HepG2 (cell line): Measurements from ENCODE around the gene C6orf136. TPM values are rescaled to one million over a fixed set of nuclear protein-coding genes. Genes with fewer than 3 reads are reported as not detected.

ENCODE experiments used
- AGO1 ChIP-seq: fragments of 200-400 bp; formaldehyde crosslinking; IDR thresholded peaks from 2 replicates; pipeline ENCODE4 v1.6.1; 2017; ENCODE audit warnings: mild to moderate bottlenecking, low read depth, low read length, moderate library complexity; ENCODE audit not compliant: poor library complexity, severe bottlenecking
- CC2D1A ChIP-seq: sonication (generic); formaldehyde crosslinking; IDR thresholded peaks from 2 replicates; pipeline ENCODE4 v1.8.1; 2023; ENCODE audit warnings: mild to moderate bottlenecking, missing genetic modification reagents
- CCAR2 ChIP-seq: fragments of 200-400 bp; formaldehyde crosslinking; optimal IDR thresholded peaks from 2 replicates; pipeline ENCODE3; 2018; ENCODE audit warnings: low read depth, mild to moderate bottlenecking, low read length, moderate library complexity
- CREB3 ChIP-seq: sonication (generic); formaldehyde crosslinking; IDR thresholded peaks from 2 replicates; pipeline ENCODE4 v1.5.0; 2020; ENCODE audit warnings: missing genetic modification reagents
- ESRRA ChIP-seq: sonication (generic); formaldehyde crosslinking; IDR thresholded peaks from 2 replicates; pipeline ENCODE4 v1.5.1; 2020; ENCODE audit warnings: mild to moderate bottlenecking, low read depth, missing genetic modification reagents
- IRF2 ChIP-seq: IDR thresholded peaks from 2 replicates; pipeline ENCODE4 v1.6.1; 2018; ENCODE audit warnings: missing genetic modification reagents, missing compliant biosample characterization
- ISX ChIP-seq: sonication (generic); formaldehyde crosslinking; conservative IDR thresholded peaks from 2 replicates; pipeline ENCODE4 v1.5.0; 2020; ENCODE audit warnings: missing genetic modification reagents
- POLR2AphosphoS5 ChIP-seq: IDR thresholded peaks from 2 replicates; pipeline ENCODE4 v1.6.1; 2012; ENCODE audit warnings: low read depth, low read length
- PPARG ChIP-seq: conservative IDR thresholded peaks from 2 replicates; pipeline ENCODE4 v1.6.1; 2016; ENCODE audit warnings: missing biosample characterization, missing genetic modification reagents
- RARG ChIP-seq: sonication (generic); formaldehyde crosslinking; IDR thresholded peaks from 2 replicates; pipeline ENCODE4 v1.4.0; 2020; ENCODE audit warnings: low read depth, mild to moderate bottlenecking, missing genetic modification reagents
- SNAPC2 ChIP-seq: sonication (generic); formaldehyde crosslinking; IDR thresholded peaks from 2 replicates; pipeline ENCODE4 v1.8.1; 2022; ENCODE audit warnings: mild to moderate bottlenecking, missing genetic modification reagents
- SNAPC4 ChIP-seq: sonication (generic); formaldehyde crosslinking; IDR thresholded peaks from 2 replicates; pipeline ENCODE4 v1.4.0; 2020; ENCODE audit warnings: mild to moderate bottlenecking, missing genetic modification reagents
- SNAPC5 ChIP-seq: sonication (generic); formaldehyde crosslinking; IDR thresholded peaks from 2 replicates; pipeline ENCODE4 v1.8.1; 2023; ENCODE audit warnings: mild to moderate bottlenecking, missing genetic modification reagents, borderline replicate concordance
- SP1 ChIP-seq, 2 experiments: fragments of 450-650 bp in 1 of 2; sonication (generic) in 1 of 2; formaldehyde crosslinking in 1 of 2; IDR thresholded peaks; 2 replicates each; pipeline versions ENCODE4 v1.4.0 to v1.6.1; 2016 to 2020; ENCODE audit warnings: missing genetic modification reagents in 1 of 2
- SPEN ChIP-seq: sonication (generic); formaldehyde crosslinking; IDR thresholded peaks from 2 replicates; pipeline ENCODE4 v1.5.1; 2020; ENCODE audit warnings: low read depth, mild to moderate bottlenecking, missing genetic modification reagents
- TARDBP ChIP-seq: sonication (generic); formaldehyde crosslinking; IDR thresholded peaks from 2 replicates; pipeline ENCODE4 v1.8.0; 2022; ENCODE audit warnings: mild to moderate bottlenecking, missing genetic modification reagents
- TCF12 ChIP-seq, 2 experiments: fragments of 450-650 bp in 1 of 2; sonication (generic) in 1 of 2; formaldehyde crosslinking in 1 of 2; IDR thresholded peaks; 2 replicates each; pipeline versions ENCODE4 v1.6.1 to v1.8.0; 2017 to 2022; ENCODE audit warnings: antibody characterized with exemption in 1 of 2, mild to moderate bottlenecking in 1 of 2, missing genetic modification reagents in 1 of 2, moderate library complexity in 1 of 2
- U2AF1 ChIP-seq: fragments of 200-400 bp; formaldehyde crosslinking; optimal IDR thresholded peaks from 2 replicates; pipeline ENCODE3; 2017; ENCODE audit warnings: mild to moderate bottlenecking, low read depth, low read length
- ZBTB37 ChIP-seq: sonication (generic); formaldehyde crosslinking; IDR thresholded peaks from 2 replicates; pipeline ENCODE4 v1.4.0; 2020; ENCODE audit warnings: mild to moderate bottlenecking, missing genetic modification reagents
- ZNF207 ChIP-seq: fragments of 450-650 bp; IDR thresholded peaks from 2 replicates; pipeline ENCODE4 v1.6.1; 2016; ENCODE audit warnings: antibody characterized with exemption, borderline replicate concordance
- ZNF747 ChIP-seq: sonication (generic); formaldehyde crosslinking; IDR thresholded peaks from 2 replicates; pipeline ENCODE4 v1.8.1; 2023; ENCODE audit warnings: missing genetic modification reagents, mild to moderate bottlenecking, borderline replicate concordance
- ZSCAN29 ChIP-seq: sonication (generic); formaldehyde crosslinking; conservative IDR thresholded peaks from 2 replicates; pipeline ENCODE4 v1.4.0; 2020; ENCODE audit warnings: mild to moderate bottlenecking, missing genetic modification reagents
- polyA plus RNA-seq, 8 experiments: library from polyadenylated mRNA; depleted of rRNA in 3 of 8; stranded (reverse) in 7 of 8; unstranded in 1 of 8; fragments of >200 nt; fragmentation: Illumina TruSeq in 4 of 8; extraction: Trizol in 4 of 8; gene quantifications; 2 replicates each; pipeline versions ENCODE4 v1.2.1 to v1.2.3, GENCODE V29; 2011 to 2016; ENCODE audit warnings: low read depth in 4 of 8, missing spikeins in 1 of 8, mixed read lengths in 1 of 8; ENCODE audit not compliant: insufficient read depth in 1 of 8
- total RNA-seq, 5 experiments: library from RNA; depleted of rRNA; stranded (reverse); fragments of >200 nt; fragmentation: Illumina TruSeq; extraction: Trizol; gene quantifications; 2 replicates each; pipeline ENCODE4 v1.2.3, GENCODE V29; 2016; ENCODE audit warnings: low read depth in 1 of 5

The C6orf136 gene
- total and polyA plus RNA-seq, 2 of the 13 experiments (the other 11 are each of a cell fraction or from before 2014, with no cell fraction given): 12.0 to 26.2 TPM

GRCh38 chr6:30686908-30687658 lies 40.1 kb downstream of the C6orf136 start (continued):
- TF ChIP-seq AGO1 (peak; percentile 78), CC2D1A (no peak), SNAPC2 (CRISPR knock-in tag) (peak; percentile 40; the same call in 1 of the 2 replicates), PPARG (peak; percentile 10; the same call in 1 of the 2 replicates), ZNF207 (no peak), TARDBP (peak; percentile 20), RARG (CRISPR knock-in tag) (peak; percentile 35; the same call in 1 of the 2 replicates), SNAPC4 (CRISPR knock-in tag) (peak; percentile 76; the same call in 1 of the 2 replicates), TCF12 (IDR thresholded peaks at IDR 0.05) (no peak), TCF12 (CRISPR knock-in tag; IDR thresholded peaks at IDR 0.05) (peak; percentile 46; the same call in 1 of the 2 replicates), ISX (CRISPR knock-in tag) (no peak), ZSCAN29 (CRISPR knock-in tag) (no peak; the same call in none of the 2 replicates), ZNF747 (CRISPR knock-in tag) (no peak; the same call in 1 of the 2 replicates), SP1 (IDR thresholded peaks at IDR 0.05) (no peak), SP1 (CRISPR knock-in tag; IDR thresholded peaks at IDR 0.05) (peak; percentile 59; the same call in 1 of the 2 replicates), U2AF1 (peak; percentile 62), CCAR2 (no peak), ZBTB37 (CRISPR knock-in tag) (0 out of 2 replicates have a peak, but pooled peaks have one; percentile 62), IRF2 (CRISPR knock-in tag) (peak; percentile 37; the same call in 1 of the 2 replicates), CREB3 (CRISPR knock-in tag) (no peak), SNAPC5 (CRISPR knock-in tag) (no peak), SPEN (CRISPR knock-in tag) (no peak; the same call in 1 of the 2 replicates), POLR2AphosphoS5 (no peak), ESRRA (CRISPR knock-in tag) (no peak)
